Activated T-cell treated with anti-CD3 and anti-CD28 coated beads, Interleukin-2, amount 50 U/mL, for 24 hours (primary cell): ENCODE measurements around the gene HIC2.
"Not testable (repeated sequence)": the region's sequence is repeated elsewhere in the genome, so short reads cannot be mapped to it uniquely, and the experiment has no call there.

Experiments
- DNase-seq: peaks from one replicate; pipeline ENCODE4 v3.0.0-alpha.2; 2020
- H3K27ac Mint-ChIP-seq: 2 replicates; pipeline ENCODE4 v1.8.0; 2020; ENCODE audit warnings: mild to moderate bottlenecking, mixed read lengths
- H3K27me3 Mint-ChIP-seq: 2 replicates; pipeline ENCODE4 v1.8.0; 2020; ENCODE audit warnings: mixed read lengths
- H3K36me3 Mint-ChIP-seq: 2 replicates; pipeline ENCODE4 v1.8.0; 2020; ENCODE audit warnings: low read depth, mixed read lengths
- H3K4me1 Mint-ChIP-seq: 2 replicates; pipeline ENCODE4 v1.8.0; 2020; ENCODE audit warnings: low read depth, mixed read lengths
- H3K4me3 Mint-ChIP-seq: 2 replicates; pipeline ENCODE4 v1.8.0; 2020; ENCODE audit warnings: mild to moderate bottlenecking, moderate library complexity, mixed read lengths
- H3K9me3 Mint-ChIP-seq: 2 replicates; pipeline ENCODE4 v1.8.0; 2020; ENCODE audit warnings: mixed read lengths

The HIC2 gene

DNA sequence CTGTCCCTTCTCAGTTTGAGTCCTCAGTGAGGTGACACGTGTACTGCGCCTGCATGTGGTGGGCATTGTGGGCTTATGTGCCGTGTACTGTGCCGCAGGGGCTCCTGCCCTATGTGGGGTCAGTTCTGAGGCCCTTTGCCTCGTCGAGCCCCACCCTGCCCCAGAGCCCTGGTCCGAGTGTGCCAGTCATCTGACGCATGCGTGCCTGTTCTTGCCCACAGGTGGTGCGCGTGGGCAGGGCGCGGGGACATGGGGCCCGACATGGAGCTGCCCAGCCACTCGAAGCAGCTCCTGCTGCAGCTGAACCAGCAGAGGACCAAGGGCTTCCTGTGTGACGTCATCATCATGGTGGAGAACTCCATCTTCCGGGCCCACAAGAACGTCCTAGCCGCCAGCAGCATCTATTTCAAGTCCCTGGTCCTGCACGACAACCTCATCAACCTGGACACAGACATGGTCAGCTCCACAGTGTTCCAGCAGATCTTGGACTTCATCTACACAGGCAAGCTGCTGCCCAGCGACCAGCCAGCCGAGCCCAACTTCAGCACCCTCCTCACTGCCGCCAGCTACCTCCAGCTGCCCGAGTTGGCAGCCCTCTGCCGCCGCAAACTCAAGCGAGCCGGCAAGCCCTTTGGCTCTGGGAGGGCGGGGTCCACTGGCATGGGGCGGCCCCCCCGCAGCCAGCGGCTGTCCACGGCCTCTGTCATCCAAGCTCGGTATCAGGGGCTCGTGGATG, 27.7 kb downstream of the HIC2 start:
- DNase-seq, result peak; percentile 21
- H3K4me3 Mint-ChIP-seq, result no peak overlapping the region
- H3K27ac Mint-ChIP-seq, result no peak overlapping the region
- no peaks in the 10 kb centered on the region for H3K9me3 Mint-ChIP-seq
- H3K36me3 Mint-ChIP-seq, result peaks cover 42% of the 10 kb centered on the region
- no peaks in the 10 kb centered on the region for H3K27me3 Mint-ChIP-seq
- no peaks in the 10 kb centered on the region for H3K4me1 Mint-ChIP-seq

DNA sequence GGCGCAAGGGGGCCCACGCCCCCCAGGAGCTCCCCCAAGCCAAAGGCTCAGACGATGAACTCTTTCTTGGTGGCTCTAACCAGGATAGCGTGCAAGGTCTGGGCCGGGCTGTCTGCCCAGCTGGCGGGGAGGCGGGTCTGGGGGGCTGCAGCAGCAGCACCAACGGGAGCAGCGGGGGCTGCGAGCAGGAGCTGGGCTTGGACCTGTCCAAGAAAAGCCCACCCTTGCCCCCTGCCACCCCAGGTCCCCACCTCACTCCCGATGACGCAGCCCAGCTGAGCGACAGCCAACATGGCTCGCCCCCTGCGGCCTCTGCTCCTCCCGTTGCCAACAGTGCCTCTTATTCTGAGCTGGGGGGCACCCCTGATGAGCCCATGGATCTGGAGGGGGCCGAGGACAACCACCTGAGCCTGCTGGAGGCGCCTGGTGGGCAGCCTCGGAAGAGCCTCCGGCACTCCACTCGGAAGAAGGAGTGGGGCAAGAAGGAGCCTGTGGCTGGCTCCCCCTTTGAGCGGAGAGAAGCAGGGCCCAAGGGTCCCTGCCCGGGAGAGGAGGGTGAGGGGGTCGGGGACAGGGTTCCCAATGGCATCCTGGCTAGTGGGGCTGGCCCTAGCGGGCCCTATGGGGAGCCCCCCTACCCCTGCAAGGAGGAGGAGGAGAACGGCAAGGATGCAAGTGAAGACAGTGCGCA, 28.4 kb downstream of the HIC2 start:
- H3K27me3 Mint-ChIP-seq, result no peaks in the 10 kb centered on the region
- no peaks in the 10 kb centered on the region for H3K4me1 Mint-ChIP-seq
- peaks cover 45% of the 10 kb centered on the region for H3K36me3 Mint-ChIP-seq
- no peak overlapping the region for H3K27ac Mint-ChIP-seq
- DNase-seq, result no peak
- no peak overlapping the region for H3K4me3 Mint-ChIP-seq
- H3K9me3 Mint-ChIP-seq, result no peaks in the 10 kb centered on the region

DNA sequence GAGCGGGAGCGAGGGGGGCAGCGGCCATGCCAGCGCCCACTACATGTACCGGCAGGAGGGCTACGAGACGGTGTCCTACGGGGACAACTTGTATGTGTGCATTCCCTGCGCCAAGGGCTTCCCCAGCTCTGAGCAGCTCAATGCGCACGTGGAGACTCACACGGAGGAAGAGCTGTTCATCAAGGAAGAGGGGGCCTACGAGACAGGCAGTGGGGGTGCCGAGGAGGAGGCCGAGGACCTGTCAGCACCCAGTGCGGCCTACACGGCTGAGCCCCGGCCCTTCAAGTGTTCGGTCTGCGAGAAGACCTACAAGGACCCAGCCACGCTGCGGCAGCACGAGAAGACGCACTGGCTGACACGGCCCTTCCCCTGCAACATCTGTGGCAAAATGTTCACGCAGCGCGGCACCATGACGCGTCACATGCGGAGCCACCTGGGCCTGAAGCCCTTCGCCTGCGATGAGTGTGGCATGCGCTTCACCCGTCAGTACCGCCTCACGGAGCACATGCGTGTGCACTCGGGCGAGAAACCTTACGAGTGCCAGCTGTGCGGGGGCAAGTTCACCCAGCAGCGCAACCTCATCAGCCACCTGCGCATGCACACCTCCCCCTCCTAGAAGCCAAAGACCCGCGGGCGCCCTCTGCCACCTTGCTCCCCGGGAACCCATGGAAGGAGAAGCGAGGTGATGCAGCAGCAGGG, 29.1 kb downstream of the HIC2 start:
- Mint-ChIP-seq H3K4me3 (no peak overlapping the region), H3K27me3 (no peaks in the 10 kb centered on the region), H3K4me1 (no peaks in the 10 kb centered on the region), H3K27ac (no peak overlapping the region), H3K36me3 (peaks cover 45% of the 10 kb centered on the region), H3K9me3 (no peaks in the 10 kb centered on the region)
- peak; percentile 25 for DNase-seq

DNA sequence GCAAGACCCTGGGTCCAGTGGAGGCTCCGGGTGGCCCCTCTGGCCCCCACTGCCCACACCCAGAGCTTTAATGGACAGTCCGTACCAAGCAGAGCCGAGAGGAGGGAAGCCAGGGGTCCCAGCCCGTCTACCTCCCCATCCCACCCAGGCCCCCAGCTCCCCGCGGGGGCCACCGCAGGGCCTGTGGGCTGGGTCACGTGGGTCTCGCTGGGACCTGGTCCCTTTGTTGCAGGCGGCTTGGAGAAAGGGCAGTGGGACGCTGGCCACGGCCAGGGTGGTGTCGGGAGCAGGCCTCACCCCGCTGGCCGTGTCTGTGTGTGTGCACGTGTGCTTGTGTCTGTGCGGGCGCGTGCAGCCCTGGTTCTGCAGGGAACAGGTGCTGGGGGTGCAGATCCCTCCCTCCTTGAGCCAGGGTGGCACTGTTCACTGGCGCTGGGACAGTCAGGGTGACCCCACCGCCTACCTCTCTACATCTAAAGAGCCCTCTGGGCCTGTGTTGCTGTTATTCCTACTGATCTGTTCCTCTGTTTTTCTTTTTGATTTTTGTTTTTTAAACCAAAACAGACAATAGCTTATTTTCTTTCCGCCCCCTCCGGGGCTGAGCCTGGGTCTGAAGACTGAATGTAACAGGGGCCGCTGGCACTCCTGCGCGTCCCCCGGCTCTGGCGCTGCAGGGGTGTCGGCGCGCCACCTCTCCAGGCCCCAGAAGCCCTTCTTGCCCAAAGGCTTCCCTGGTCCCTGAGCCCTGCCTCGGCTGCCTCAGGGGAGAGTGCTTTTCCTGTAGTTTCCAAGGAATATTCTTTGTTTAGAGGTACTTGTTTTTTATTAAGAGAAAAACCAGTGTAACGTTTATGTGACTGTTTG, 29.9 kb downstream of the HIC2 start:
- no peaks in the 10 kb centered on the region for H3K4me1 Mint-ChIP-seq
- DNase-seq, result peak; percentile 8
- peaks cover 45% of the 10 kb centered on the region for H3K36me3 Mint-ChIP-seq
- H3K9me3 Mint-ChIP-seq, result no peaks in the 10 kb centered on the region
- no peak overlapping the region for H3K4me3 Mint-ChIP-seq
- no peaks in the 10 kb centered on the region for H3K27me3 Mint-ChIP-seq
- no peak overlapping the region for H3K27ac Mint-ChIP-seq

DNA sequence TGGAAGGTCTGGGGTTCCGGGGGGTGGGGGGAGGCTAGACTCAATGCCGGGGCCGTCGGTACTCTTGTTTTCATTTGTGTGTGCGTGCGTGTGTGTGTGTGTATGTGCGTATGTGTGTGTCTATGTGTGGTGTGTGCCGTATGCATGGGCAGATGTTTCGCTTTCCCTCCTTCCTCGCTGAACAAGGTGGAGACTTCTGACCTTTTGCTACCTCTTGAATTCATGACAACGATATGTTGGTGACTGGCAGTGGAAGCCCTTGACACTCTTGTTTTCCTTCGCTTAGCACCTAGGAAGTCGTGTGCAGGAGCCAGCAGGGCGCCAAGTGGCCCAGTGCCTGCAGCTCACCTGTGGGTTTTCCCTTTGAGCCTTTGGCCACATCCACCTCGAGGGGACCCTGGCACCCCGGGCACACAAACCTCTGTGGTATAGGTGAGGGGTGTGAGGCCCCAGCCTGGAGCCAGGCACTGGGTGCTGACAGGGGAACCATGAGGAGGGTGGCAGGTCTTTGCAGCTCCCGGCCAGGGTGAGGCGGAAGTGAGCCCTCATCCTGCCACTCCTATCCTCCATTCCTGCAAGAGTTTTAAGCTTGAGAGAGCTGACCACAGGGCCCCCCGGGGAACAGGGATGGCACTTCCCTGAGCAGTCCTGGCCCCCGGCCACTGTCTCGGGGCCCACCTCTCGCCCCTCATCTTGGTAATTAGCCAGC, 30.7 kb downstream of the HIC2 start:
- Mint-ChIP-seq H3K4me3 (no peak overlapping the region), H3K27ac (no peak overlapping the region), H3K36me3 (peaks cover 45% of the 10 kb centered on the region), H3K4me1 (no peaks in the 10 kb centered on the region), H3K9me3 (no peaks in the 10 kb centered on the region), H3K27me3 (no peaks in the 10 kb centered on the region)
- DNase-seq, result peak; percentile 29

DNA sequence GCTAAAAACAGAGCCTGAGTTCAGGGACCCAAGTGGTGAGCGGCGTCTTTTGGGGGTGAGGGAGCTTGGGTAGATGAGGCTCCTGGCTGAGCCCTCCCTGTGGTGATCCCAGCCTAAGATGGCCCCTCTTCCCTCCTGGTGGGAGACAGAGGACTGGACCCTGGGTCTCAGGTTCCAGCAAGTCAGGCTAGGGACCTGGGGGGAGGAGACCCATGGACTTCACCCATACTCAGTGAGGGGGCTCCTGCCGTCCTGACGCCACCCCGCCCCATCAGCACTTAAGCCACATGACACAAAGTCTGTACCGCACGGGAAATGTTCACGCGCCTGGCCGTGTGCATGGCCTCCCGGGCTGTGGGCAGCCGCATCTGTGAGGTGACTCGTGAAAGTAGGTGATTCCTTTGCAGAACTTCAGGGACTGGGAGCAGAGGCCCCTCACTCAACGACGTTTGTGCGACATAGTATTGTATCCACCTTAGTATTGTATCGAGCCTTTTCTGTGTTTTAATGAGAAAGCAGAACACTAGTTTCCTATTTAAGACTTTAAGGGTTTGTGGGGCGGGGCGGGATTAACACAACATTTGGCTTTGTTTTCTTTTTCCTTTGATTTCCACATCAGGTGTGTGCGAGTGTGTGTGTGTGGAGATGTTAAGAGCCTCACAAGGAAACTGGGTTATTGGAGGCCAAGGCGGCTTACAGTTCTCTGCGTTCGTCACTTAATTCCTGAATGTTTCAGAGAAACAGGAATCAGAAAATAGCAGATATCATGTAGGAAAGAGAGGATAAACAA, 31.7 kb downstream of the HIC2 start:
- Mint-ChIP-seq H3K27ac (no peak overlapping the region), H3K4me1 (no peaks in the 10 kb centered on the region), H3K9me3 (no peaks in the 10 kb centered on the region), H3K36me3 (peaks cover 41% of the 10 kb centered on the region), H3K4me3 (no peak overlapping the region), H3K27me3 (no peaks in the 10 kb centered on the region)
- DNase-seq, result peak; percentile 14

DNA sequence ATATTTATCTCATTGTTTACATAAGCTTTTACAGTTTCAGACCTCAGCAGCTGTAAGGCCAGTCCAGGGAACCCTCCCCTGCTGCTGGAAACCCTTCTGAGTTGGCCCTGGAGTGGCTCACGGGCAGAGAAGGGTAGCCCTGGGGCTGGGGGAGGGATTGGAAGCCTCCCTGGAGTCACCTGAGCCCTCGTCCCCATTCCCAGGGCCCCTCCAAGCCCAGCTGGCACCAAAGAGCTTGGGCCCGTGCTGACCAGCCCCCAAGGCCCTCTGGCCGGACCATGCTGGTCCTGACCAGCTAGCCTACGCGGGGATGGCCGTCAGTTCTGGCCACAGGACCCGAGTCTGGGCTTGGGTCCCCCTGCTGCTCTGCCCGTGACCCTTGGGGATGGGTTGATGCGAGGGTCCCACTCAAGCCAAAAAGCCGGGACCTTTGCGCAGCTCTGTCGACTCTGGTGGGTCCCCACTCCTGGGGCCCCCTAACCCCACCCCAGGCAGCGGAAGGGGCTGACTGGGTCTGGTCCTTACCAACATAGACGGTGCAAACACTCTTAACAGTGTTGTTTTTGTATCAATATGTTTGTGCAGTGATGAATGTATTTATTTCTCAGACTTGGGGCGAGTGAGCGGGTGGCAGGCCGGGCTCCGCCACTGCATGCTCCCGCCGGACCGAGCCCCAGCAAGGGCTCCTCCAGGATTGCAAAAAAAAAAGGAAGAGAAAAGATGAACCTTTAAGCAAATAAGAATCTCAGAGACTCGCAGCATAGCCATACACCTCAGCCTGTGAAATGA, 32.6 kb downstream of the HIC2 start:
- Mint-ChIP-seq H3K36me3 (peaks cover 35% of the 10 kb centered on the region), H3K27ac (no peak overlapping the region), H3K4me1 (no peaks in the 10 kb centered on the region), H3K9me3 (no peaks in the 10 kb centered on the region), H3K27me3 (no peaks in the 10 kb centered on the region), H3K4me3 (no peak overlapping the region)
- peak; percentile 20 for DNase-seq

DNA sequence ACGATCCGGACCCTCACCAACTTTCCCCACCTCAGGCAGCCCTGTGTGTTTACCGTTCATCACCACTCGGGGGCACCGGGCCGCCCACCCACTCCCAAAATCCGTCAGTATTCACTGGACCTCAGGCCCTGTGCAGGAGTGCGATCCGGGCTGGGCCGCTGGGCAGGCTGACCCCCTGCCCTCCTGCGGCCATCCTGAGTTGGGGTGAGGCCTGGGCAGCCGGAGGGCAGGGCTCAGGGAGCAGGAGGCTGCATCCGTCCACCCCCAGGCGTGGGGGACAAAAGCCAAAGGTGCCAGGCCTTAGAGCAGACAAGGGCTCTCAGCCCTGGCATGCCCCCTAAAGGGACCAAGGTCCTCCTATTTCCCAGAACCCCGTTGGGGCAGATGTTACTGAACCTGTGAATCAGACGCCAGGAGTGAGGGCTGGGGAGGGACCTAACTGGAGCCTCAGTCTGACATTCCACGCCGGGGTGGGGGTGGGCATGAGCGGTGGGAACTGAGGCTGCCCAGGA, 33.2 kb downstream of the HIC2 start:
- Mint-ChIP-seq H3K4me1 (no peaks in the 10 kb centered on the region), H3K36me3 (peaks cover 31% of the 10 kb centered on the region), H3K4me3 (no peak overlapping the region), H3K27ac (no peak overlapping the region), H3K27me3 (no peaks in the 10 kb centered on the region), H3K9me3 (no peaks in the 10 kb centered on the region)
- DNase-seq, result peak; percentile 12

DNA sequence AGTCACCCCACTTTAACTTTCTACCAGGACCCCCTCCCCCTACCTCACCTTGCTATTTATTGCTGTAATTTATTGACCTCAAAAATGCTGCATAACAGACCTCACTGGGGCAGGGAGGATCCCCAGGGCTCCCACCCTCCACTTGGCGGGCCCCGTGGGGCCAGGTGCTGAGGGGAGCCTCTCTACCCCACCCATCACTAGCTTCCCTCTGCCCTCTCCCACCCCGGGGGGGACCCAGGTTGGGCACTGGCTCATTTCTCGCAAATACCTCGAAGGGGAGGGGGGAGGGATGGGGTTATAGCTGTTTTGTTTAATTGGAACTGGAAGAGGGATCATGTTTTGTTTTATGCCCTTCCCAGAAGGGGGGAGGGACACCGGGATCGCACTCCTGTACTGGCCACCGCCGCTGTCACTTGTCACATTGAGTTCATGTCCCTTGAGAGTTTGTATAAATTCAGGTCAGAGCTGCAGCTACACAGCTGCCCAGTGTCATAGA, 33.7 kb downstream of the HIC2 start:
- DNase-seq, result no peak
- Mint-ChIP-seq H3K27me3 (no peaks in the 10 kb centered on the region), H3K4me1 (no peaks in the 10 kb centered on the region), H3K4me3 (no peak overlapping the region), H3K9me3 (no peaks in the 10 kb centered on the region), H3K36me3 (peaks cover 28% of the 10 kb centered on the region), H3K27ac (no peak overlapping the region)

DNA sequence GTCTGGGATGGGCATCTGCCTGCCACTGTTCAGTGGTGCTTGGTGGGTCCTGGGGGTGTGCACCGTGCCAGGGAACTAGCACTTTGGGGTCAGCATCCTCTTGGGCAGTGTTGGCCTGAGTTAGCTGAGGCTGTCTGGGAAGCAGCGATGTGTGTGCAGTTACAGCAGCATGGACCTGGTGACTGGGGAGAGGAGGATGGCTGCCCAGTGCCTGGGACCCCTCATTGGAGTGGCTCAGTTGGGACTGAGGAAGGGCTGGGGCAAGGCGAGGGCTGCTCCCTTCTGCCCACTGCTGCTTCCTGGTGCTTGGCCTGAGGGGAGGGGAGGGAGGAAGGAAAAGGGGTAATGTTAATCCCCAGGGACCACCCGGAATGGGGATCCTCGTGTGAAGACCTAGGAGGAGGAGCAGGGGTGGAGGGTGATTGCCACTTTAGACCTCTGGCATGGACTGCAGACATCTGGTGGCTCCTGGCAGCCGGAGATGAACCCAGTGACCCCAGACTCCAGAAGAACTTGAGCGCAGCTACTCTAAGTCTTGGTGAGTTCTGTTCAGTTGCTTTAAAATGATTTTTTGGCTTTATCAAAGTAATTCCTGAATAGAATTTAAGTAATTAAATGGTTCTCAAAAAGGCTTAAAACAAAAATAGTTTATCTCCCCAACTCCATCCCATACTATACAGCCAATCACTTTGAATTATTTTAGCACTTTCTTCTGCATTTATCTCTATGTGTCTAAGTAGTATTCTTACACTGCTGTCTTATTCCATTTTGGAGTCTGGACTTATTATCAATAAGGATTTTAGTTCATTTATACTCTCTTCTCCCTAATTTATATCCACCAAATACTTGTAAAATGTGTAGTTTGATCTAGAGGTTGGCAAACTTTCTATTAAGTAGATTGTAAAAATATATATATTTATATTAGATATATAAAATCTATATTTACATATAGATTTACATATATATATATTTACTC, 34.7 kb downstream of the HIC2 start:
- no peaks in the 10 kb centered on the region for H3K4me1 Mint-ChIP-seq
- no peaks in the 10 kb centered on the region for H3K27me3 Mint-ChIP-seq
- H3K4me3 Mint-ChIP-seq, result no peak overlapping the region
- no peak overlapping the region for H3K27ac Mint-ChIP-seq
- no peak for DNase-seq
- H3K36me3 Mint-ChIP-seq, result peaks cover 20% of the 10 kb centered on the region
- no peaks in the 10 kb centered on the region for H3K9me3 Mint-ChIP-seq

DNA sequence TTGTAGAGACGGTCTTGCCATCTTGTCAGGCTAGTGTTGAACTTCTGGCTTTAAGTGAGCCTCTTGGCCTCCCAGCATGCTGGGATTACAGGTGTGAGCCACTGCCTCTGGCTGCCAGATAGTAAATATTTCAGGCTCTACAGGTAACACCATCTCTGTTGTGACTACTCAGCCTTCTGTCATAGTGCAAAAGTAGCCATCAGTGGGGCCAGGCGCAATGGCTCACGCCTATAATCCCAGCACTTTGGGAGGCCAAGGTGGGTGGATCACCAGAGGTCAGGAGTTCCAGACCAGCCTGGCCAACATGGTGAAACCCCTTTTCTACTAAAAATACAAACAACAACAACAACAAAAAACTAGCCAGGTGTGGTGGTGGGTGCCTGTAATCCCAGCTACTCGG, 35.5 kb downstream of the HIC2 start:
- peak; percentile 22 for DNase-seq
- H3K36me3 Mint-ChIP-seq, result peaks cover 13% of the 10 kb centered on the region
- H3K9me3 Mint-ChIP-seq, H3K4me3 Mint-ChIP-seq, H3K27ac Mint-ChIP-seq, H3K4me1 Mint-ChIP-seq, H3K27me3 Mint-ChIP-seq: not testable (repeated sequence)

DNA sequence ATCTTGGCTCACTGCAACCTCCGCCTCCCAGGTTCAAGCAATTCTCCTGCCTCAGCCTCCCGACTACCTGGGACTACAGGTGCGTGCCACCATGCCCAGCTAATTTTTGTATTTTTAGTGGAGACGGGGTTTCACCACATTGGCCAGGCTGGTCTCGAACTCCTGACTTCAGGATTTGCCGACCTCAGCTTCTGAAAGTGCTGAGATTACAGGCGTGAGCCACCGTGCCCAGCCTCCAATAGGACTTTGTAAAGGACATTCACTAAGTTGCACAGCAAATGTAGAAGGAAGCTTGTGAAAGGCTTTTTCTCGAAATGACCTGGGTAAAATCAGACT, 37.8 kb downstream of the HIC2 start:
- H3K36me3 Mint-ChIP-seq, H3K4me1 Mint-ChIP-seq, H3K27ac Mint-ChIP-seq, H3K4me3 Mint-ChIP-seq, H3K9me3 Mint-ChIP-seq, H3K27me3 Mint-ChIP-seq: not testable (repeated sequence)
- DNase-seq, result peak; percentile 15
